ENCODE measurements around the gene WWTR1. TPM values are rescaled to one million over a fixed set of nuclear protein-coding genes. Genes with fewer than 3 reads are reported as not detected.

WWTR1 gene
- total RNA-seq, 1 donor from 2014 or later, result 98.0 TPM

- no peak overlapping the region for H3K4me3 Mint-ChIP-seq
- no peak for DNase-seq (ENCODE audit: low spot score in 2 of 2, unreplicated experiment in 2 of 2)
Measured at GRCh38 chr3:149630806-149631205, 27.0 kb downstream of the WWTR1 start.

GRCh38 chr3:149628957-149629670 is 28.7 kb downstream of the WWTR1 start:
- H3K4me1 Mint-ChIP-seq, result peaks cover 24% of the 10 kb centered on the region
- H3K27ac Mint-ChIP-seq, result peak overlapping the region; percentile 49
- no peak for TF ChIP-seq CTCF (IDR thresholded peaks at IDR 0.05; ENCODE audit: unreplicated experiment)
- no peak for DNase-seq (ENCODE audit: low spot score in 2 of 2, unreplicated experiment in 2 of 2)
- no peaks in the 10 kb centered on the region for H3K27me3 Mint-ChIP-seq (ENCODE audit: low read depth)
- H3K4me3 Mint-ChIP-seq, result no peak overlapping the region
- H3K36me3 Mint-ChIP-seq, result peaks cover 22% of the 10 kb centered on the region
- peaks cover 8% of the 10 kb centered on the region for H3K9me3 Mint-ChIP-seq

More at GRCh38 chr3:149630806-149631205, 27.0 kb downstream of the WWTR1 start:
- no peak for TF ChIP-seq CTCF (IDR thresholded peaks at IDR 0.05; ENCODE audit: unreplicated experiment)
- peak overlapping the region; percentile 40 for H3K27ac Mint-ChIP-seq
- H3K36me3 Mint-ChIP-seq, result peaks cover 22% of the 10 kb centered on the region
- peaks cover 36% of the 10 kb centered on the region for H3K4me1 Mint-ChIP-seq
- H3K9me3 Mint-ChIP-seq, result peaks cover 8% of the 10 kb centered on the region
- H3K27me3 Mint-ChIP-seq (ENCODE audit: low read depth), result no peaks in the 10 kb centered on the region

GRCh38 chr3:149626671-149627070 is 31.2 kb downstream of the WWTR1 start:
- Mint-ChIP-seq H3K36me3 (peaks cover 12% of the 10 kb centered on the region), H3K4me1 (peaks cover 21% of the 10 kb centered on the region), H3K27ac (no peak overlapping the region), H3K4me3 (no peak overlapping the region), H3K9me3 (no peaks in the 10 kb centered on the region), H3K27me3 (ENCODE audit: low read depth) (no peaks in the 10 kb centered on the region)
- TF ChIP-seq CTCF (IDR thresholded peaks at IDR 0.05; ENCODE audit: unreplicated experiment), result no peak
- DNase-seq (ENCODE audit: low spot score in 2 of 2, unreplicated experiment in 2 of 2), result no peak

- DNase-seq (ENCODE audit: low spot score in 2 of 2, unreplicated experiment in 2 of 2), result no peak
- no peak overlapping the region for H3K27ac Mint-ChIP-seq
- H3K4me1 Mint-ChIP-seq, result peaks cover 28% of the 10 kb centered on the region
Measured at GRCh38 chr3:149625795-149626194, 32.0 kb downstream of the WWTR1 start.

GRCh38 chr3:149623824-149624223 is 34.0 kb downstream of the WWTR1 start:
- Mint-ChIP-seq H3K9me3 (no peaks in the 10 kb centered on the region), H3K4me3 (no peak overlapping the region), H3K36me3 (peaks cover 9% of the 10 kb centered on the region), H3K4me1 (peaks cover 42% of the 10 kb centered on the region), H3K27me3 (ENCODE audit: low read depth) (no peaks in the 10 kb centered on the region), H3K27ac (no peak overlapping the region)
- DNase-seq (ENCODE audit: low spot score in 2 of 2, unreplicated experiment in 2 of 2), result no peak
- TF ChIP-seq CTCF (IDR thresholded peaks at IDR 0.05; ENCODE audit: unreplicated experiment), result no peak

More at GRCh38 chr3:149625795-149626194, 32.0 kb downstream of the WWTR1 start:
- Mint-ChIP-seq H3K27me3 (ENCODE audit: low read depth) (no peaks in the 10 kb centered on the region), H3K4me3 (no peak overlapping the region), H3K36me3 (peaks cover 7% of the 10 kb centered on the region), H3K9me3 (no peaks in the 10 kb centered on the region)
- no peak for TF ChIP-seq CTCF (IDR thresholded peaks at IDR 0.05; ENCODE audit: unreplicated experiment)
